AML-193 (cell line): ENCODE data around the gene TXNRD1.
A peak's percentile ranks its signal among the peaks of the same experiment; 100 is the strongest.
"Not testable (repeated sequence)": the region's sequence is repeated elsewhere in the genome, so short reads cannot be mapped to it uniquely, and the experiment has no call there.

ENCODE experiments used
- DNase-seq, 2 experiments: peaks; one replicate each; lab custom pipeline; 2025; lab: John Stamatoyannopoulos, UW

TXNRD1 gene

DNA sequence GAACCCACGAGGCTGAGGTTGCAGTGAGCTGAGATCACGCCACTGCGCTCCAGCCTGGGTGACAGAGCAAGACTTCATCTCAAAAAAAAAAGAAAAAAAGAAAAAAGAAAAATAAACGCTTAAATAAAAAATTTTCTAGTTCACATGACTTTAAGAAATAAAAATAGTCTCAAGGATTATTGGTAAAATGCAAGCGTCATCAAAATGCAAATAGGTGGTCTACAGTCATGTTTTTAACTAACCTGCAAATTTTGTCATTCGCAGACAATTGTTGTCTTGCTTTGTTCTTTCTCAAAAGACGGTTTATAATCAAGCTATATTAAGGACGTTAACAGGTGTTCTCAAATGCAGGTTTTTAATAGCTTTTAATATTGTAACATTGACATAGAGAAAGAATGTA, 22.4 kb downstream of the TXNRD1 start:
- DNase-seq: no peak

DNA sequence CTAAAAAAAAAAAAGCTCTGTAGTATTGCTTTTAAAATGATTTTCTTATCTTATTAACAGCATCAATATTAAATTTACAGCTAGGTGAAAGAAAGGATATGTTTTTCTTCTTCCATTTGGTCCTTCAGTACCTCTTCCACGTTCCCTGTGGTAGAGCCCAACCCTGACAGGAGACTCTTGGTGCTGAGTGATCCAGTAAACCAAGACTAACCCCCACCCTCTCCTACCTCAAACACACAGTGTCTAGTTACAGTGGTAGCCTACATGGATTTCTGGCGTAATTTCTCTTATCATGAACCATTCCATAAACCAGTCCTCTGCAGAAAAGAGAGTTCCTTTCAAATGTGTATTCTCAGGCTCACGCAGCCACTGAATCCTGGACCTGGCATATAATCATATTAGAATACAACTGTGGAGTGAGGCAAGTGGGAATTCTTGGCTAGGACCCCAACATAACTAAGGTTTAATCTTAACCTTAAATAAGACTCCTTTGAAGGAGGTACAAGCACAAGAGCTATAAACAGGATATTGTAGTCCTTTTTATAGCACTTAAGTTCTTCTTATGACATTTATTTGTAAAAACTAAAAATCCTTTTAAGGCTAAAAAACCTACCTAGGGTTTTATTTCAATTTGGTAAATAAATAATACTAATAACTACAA, 27.1 kb downstream of the TXNRD1 start:
- no peak for DNase-seq

DNA sequence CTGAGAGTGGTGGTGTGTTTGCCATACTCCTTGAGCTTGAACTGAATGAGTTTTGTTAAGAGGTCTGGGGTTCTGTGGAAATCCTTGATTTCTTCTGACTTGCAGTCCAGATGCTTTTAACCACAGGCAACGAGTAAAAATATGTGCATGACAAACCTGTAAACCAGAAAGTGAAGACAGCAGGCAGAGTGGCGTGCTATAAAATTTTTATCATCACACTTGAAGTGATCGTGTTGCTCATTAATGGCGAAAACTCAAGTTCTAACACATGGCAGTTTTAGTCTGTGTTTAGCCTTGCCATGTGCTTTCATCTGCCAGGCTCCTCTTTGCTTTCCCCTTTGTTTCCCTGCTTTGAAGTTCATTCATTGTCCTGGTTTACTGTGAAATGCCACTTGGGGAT, 28.0 kb downstream of the TXNRD1 start:
- DNase-seq: no peak

DNA sequence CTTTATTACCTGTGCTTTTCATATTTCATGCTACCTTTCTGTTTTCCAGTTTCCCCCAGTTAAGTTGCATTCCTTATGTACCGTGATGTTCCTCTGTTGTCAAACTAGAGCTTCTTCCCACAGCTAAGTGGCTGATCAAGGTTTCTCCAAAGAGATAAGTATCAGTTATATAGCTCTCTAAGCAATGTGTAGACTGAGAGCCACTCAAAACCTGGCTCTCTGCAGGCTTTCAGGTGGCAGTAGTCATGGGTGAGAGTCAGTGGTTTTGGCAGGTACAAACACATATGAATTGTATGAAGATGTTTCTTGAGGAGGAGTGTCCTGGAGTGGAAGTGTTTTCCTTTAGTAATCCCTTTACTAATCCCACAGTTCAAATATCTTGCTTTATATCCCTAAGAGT, 28.4 kb downstream of the TXNRD1 start:
- no peak for DNase-seq

DNA sequence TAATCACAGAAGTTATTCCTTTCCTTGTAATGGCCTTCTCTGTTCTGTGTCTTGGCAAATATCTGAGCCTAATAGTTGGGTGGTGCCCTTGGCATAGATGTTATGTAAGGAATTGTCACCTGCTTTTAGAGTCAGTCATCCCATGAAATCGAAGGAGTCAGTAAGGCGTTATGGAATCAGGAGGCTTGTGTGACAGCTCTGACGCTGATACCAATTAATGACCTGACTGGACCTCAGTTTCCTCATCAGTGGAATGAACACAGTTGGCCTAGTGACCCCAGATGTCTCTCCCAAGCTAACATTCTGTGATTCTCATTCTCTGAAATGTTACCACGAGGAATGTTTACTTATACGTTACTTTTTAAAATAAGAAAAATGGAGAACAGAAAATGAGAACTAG, 32.1 kb downstream of the TXNRD1 start:
- DNase-seq: no peak

DNA sequence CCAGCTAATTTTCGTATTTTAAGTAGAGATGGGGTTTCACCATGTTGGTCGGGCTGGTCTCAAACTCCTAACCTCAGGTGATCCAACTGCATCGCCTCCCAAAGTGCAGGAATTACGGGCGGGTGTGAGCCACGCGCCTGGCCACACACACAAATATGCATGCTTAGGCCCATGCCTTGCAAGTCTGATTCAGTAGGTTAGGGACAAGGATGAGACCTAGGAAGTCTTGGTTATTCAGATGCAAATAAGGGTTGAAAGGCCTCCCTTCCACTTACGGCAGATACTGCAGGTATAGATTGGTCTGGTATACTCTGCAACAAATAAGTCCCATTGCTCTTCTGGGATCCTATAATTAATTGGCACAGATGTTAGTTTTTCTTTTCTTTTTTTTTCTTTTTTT, 32.9 kb downstream of the TXNRD1 start:
- no peak for DNase-seq

DNA sequence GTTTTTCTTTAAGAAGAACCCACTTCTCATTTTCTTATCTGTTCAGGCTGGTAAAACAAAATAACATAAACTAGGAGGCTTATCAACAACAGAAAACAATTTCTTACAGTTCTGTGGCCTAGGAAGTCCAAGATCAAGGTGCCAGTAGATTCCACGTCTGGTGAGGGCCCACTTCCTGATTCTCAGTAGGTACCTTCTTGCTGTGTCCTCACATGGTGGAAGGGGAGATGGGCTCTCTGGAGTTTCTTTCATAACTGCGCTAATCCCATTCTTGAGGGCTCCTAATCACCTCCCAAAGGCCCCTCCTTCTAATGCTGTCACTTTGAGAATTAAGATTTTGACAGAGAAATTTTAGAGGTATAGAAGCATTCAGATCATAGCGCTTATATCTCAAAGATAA, 33.4 kb downstream of the TXNRD1 start:
- DNase-seq: no peak

DNA sequence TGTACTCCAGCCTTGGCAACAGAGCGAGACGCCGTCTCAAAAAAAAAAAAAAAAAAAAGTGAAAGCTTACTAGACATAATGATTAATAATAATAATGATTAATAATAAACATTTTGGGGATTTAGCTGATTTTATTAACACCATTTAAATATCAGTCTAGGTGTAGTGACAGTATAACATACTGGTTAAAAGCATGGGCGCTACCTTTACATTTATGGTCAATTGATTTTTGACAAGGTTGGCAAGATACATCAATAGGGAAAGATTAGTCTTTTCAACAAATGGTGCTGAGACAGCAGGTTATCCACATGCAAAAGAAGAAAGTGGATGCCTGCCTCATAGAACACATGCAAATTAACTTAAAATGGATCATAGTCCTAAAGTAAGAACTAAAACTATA, 34.3 kb downstream of the TXNRD1 start:
- no peak for DNase-seq

DNA sequence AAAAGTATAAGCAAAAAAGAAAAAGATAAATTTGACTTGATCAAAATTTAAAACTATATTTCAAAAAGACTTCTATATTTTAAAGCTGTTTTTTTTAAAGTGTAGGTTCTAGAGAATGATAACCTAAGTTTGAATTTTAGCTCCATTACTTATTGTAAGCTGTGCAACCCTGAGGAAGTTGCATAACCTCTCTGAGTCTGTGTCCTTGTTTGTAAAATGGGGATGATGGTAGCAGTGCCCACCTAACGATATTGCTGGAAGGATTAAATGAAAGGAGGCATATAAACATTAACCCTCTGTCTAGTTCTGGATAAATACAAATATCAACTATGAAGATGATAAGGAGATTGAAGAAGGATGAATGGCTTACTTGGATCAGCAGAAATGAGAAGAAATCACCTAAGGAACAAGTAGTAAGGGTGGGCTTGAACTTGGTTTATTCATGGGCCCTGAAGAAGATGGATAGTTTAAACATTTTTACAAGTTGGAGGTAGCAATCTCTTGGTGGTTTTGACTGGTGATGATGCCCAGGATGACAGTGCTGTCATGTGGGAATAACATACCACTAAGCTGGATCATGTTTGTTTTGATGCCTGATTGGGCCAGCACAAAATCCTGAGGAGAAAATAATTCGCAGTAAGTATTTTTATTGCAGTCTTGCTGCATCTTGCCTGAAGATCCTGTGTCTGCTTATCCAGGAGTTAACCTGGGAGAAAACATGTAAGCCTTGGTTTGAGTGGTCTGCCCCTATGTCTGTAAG, 35.0 kb downstream of the TXNRD1 start:
- no peak for DNase-seq

DNA sequence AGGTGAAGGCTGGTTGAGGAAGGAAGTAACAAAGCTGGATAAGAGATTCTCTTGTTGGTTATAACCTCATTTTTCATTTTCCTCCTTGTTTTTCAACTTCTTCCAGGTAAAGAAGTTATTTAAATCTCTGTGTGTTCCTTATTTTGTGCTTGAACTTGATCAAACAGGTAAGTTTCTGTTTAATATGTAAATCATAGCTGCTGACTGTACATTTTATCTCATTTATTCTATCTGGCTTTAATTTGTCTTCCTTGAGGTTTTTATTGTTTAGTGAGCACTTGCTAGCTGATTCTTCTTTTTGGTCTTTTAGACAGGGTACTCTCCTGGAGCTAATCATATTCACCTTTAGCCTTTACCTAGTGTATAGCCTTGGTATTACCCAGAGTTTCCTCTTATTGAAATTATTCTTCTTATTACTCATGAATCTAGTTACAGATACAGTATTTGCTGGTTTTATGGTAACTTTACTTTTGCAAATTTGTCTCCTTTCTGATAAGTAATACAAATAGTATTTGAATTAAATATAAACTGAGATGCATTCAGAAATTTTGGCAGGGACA, 42.4 kb downstream of the TXNRD1 start:
- DNase-seq: no peak

DNA sequence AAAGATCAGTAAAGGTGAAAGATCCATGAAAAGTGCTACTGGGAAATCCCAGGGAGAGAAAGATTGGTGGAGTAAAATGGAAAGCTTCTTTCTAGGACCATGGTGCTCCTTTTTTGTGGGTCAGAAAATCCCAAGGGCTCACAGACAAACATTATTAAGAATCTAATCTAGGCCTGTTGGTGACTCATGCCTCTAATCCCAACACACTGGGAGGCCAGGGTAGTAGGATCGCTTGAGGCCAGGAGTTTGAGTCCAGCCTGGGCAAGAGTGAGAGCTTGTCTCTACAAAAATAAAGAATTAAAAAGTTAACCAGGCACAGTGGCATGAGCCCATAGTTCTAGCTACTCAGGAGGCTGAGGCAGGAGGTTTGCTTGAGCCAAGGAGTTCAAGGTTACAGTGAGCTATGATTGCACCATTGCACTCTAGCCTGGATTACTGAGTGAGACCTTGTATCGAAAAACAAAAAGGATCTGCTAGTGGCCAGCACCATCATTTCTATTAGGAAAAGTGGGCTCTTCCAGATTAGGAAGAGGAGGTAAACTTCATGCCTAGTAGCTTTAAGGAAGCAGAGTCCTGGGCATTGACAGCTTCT, 43.0 kb downstream of the TXNRD1 start:
- DNase-seq: no peak

DNA sequence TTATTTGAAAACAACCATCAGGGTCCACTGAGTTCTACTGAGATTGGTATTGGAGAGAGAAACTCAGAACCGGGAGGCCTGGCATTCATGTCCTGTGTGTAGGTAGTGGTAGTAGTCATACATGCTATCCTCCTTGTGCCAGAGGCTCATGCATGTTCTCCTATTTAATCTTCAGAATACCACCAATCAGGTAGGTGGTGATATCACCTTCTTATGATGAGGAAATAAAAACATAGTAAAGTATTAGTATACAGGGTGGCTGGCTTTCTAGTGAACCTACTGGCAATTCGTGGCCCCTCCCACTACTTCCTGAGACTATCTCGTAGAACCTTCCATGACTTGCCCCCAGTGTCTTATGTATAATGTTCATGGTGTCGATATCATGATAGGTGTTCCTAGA, 47.4 kb downstream of the TXNRD1 start:
- no peak for DNase-seq

DNA sequence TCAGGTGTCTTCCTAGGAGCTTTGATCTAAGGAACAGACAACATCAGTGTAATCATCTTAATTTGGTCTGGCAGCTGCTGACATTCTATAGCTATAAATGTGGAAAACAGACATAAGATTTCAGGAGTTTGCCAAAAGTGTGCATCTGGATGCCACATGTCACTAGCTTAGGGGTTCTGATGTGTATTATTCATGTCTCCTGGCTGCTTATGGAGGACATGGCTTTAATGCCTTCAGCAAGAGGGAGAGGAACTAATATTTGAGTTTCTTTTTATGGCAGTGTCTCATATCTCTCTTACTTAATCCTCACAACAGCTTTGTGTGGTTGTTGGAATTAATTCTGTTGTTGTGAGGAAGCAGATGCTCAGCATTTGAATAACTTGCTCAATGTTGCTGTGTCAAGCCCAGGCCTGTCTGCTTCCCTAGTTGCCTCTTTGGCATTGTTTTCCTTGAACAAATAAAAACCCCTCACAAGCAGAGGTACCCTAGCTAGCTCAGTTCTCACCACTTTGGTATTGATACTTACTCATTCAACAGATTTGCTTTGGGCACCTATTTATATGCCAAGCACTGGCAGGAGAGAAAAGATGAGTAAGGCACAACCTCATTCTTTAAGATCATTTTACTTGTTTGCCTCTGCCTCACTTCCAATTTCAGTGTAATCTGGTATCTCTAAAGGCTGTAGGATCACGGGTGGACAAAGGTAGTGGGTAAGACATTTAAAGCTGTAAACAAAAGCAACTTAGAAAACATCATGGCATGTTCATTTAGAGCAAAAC, 48.2 kb downstream of the TXNRD1 start:
- DNase-seq: peak; percentile 51 to 74

DNA sequence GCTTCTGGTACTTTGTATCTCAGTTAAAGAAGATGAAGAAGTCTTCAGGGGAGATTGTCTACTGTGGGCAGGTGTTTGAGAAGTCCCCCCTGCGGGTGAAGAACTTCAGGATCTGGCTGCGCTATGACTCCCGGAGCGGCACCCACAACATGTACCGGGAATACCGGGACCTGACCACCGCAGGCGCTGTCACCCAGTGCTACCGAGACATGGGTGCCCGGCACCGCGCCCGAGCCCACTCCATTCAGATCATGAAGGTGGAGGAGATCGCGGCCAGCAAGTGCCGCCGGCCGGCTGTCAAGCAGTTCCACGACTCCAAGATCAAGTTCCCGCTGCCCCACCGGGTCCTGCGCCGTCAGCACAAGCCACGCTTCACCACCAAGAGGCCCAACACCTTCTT, 49.9 kb downstream of the TXNRD1 start:
- not testable (repeated sequence) for DNase-seq

DNA sequence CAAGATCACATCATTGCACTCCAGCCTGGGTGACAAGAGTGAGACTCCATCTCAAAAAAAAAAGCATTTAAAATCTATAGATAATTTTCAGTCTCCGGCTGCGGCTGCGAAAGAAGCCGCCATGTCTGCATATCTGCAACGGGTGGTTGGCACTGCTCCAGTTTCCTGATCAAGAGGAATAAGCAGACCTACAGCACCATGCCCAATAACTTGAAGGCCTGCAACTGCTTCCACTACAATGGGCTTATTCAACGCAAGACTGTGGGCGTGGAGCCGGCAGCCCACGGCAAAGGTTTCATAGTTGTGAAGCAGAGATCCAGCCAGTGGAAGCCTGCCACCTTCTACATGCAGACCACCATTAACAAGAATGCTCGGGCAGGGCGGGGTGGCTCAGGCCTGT, 57.4 kb downstream of the TXNRD1 start:
- no peak for DNase-seq

DNA sequence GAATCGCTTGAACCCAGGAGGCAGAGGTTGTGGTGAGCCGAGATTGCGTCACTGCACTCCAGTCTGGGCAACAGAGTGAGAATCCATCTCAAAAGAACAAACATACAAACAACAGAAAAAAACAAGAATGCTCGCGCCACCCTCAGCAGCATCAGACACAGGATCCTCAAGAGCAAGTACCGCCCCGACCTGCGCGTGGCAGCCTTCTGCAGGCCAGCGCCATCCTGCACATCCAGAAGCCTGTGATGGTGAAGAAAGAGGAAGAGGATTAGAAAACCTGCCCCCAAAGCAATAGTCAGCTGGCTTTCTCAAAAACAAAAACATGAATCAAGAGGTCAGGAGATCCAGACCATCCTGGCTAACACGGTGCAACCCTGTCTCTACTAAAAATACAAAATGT, 57.9 kb downstream of the TXNRD1 start:
- DNase-seq: no peak

DNA sequence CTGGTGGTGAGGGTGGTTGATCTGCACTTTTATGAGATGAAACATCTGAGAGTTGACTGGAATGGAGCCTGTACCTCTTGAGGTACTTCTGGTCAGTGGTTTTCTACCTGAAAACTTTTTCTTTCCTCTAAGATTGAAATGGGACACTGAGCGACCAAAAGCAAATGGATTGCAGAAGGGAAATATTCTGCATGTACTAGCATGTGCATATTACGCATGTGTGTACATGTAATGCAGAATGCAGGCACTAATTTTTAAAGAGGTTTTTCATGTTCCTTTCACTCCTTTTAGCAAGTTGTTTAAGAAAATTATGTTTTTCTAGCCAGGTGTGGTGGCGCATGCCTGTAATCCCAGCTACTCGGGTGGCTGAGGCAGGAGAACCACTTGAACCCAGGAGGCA, 59.2 kb downstream of the TXNRD1 start:
- no peak for DNase-seq

DNA sequence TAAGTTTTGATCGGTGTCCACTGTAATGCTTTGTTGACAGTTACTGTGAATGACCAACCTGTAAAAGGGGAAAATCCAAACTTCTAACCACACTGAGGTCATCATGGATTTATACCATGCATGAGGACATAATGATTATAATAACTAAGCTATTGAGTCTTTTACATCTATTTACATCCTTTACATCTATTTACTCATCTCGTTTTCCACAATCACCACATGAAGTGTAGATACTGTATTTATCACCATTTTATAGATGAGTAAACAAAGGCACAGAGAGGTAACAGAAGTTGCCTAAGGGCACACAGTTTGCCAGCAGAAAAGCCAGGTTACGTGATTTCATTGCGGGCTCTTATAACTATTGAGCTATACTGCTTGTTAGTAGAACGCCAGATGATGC, 60.1 kb downstream of the TXNRD1 start:
- DNase-seq: no peak

DNA sequence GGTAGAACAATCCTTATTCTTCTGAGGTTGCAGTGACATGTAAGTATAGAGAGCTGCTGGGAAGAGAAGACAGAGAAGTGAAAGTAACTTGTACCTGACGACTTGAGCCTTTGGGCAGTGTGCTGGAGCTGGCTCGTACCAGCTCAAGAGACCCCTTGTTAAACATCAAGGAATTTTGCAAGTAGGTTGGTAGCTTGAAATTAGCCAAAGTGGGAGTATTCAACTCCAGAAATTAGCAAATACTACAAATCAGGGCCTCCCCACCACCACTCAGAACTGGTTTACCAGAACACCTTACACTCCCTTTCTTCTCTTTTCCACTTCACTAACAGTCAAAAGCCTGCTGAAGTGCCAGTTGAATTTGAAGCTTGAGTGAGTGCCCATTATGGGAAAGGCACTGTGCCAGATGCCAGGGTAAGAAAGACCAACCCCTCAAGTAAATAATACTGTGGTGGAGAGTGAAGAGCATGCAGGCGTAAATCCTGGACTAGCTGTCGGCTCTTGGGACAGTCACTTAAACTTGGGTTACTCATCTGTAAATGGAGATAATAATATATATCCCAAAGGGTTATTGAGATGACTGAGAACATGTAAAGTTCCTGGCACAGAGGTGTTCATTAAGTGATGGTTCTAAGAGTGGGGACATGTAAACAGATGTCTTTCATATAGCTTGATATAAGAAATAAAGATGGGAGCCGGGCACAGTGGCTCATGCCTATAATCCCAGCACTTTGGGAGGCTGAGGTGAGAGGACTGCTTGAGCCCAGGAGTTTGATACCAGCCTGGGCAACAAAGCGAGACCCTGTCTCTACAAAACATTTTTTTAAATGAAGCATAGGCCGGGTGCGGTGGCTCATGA, 60.9 kb downstream of the TXNRD1 start:
- no peak for DNase-seq

DNA sequence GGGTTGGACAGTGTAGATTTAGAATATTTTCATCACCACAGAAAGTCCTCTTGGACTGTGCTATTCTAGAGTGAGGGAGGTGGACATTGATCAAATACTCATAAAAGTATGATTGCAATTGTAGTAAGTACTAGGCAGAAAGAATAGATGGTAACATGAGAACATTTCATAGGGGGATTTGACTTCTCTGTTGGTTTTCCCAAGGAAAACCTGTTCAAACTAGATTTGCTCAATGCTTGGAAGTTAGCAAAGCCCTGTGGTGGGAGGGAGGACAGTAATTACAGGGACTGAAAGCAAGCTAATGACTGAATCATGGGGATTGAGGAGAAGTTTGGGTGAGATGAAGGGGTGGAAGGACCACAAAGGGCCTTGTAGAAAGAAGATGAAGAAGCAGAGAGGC, 63.6 kb downstream of the TXNRD1 start:
- no peak for DNase-seq

DNA sequence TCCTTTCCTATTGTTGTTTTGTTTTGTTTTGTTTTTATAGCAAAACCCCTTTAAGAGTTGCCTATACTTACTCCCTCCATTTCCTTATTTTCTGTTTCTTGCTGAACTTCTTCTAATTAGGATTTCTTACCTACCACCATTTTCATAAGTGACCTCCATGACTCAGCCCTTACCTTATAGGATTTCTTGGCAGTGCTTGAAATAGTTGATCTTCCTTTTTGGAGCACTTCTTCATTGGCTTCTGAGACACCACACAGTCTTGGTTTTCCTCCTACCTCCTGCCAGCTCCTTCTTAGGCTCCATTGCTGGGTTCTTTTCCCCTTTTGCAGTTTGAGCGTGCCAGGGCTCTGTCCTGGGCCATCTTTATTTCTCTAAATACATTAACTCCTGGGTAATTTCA, 64.5 kb downstream of the TXNRD1 start:
- DNase-seq: no peak
